Measurements from ENCODE around the gene ANXA6.

DNA sequence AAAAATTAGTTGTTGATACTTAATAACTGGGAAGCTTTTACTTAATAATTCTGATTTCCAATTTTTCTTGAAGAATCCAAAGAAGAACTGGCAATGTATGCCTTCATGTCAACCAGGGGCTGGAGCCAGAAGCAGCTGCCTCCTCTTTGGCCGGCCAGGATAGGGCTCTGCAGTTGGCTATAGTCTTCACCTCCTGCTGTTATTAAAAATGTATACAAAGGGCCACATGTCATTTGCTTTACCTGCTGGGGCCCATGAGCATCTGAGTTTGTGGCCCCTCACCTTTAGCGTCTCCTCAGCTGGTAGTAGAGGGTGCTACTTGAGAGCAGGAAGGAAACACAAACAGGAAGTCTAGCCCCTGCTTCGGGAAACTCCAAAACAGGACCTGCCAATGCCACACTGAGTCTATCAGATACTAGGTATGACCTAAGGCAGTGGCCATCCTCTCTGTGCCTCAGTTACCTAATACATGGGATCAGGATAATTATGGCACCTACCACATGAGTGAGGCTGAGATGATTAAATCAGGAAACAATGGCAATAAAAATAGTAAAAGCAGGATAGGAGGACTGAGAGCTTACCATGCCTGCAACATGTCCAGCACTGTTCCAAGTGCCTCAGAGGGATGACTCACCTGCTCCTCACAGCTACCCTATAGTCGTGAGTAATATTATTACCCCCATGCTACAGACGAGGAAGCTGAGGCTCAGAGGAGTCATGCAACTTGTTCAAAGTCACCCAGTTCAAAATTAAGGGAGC lies 45.0 kb upstream of the ANXA6 start:
- TF ChIP-seq, protein P1, sequence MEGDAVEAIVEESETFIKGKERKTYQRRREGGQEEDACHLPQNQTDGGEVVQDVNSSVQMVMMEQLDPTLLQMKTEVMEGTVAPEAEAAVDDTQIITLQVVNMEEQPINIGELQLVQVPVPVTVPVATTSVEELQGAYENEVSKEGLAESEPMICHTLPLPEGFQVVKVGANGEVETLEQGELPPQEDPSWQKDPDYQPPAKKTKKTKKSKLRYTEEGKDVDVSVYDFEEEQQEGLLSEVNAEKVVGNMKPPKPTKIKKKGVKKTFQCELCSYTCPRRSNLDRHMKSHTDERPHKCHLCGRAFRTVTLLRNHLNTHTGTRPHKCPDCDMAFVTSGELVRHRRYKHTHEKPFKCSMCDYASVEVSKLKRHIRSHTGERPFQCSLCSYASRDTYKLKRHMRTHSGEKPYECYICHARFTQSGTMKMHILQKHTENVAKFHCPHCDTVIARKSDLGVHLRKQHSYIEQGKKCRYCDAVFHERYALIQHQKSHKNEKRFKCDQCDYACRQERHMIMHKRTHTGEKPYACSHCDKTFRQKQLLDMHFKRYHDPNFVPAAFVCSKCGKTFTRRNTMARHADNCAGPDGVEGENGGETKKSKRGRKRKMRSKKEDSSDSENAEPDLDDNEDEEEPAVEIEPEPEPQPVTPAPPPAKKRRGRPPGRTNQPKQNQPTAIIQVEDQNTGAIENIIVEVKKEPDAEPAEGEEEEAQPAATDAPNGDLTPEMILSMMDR (IDR thresholded peaks at IDR 0.05; ENCODE audit: insufficient read depth, low read depth, low read length) = no peak
- no peak for TF ChIP-seq EZH2 (IDR thresholded peaks at IDR 0.05; ENCODE audit: insufficient read depth, low read length)
